HG03175 (cell line): ENCODE data around the gene SYT11.
A peak's percentile ranks its signal among the peaks of the same experiment; 100 is the strongest.
"Not testable (repeated sequence)": the region's sequence is repeated elsewhere in the genome, so short reads cannot be mapped to it uniquely, and the experiment has no call there.

ENCODE experiments used
- ATAC-seq: cut with Tn5 transposase; IDR thresholded peaks from one replicate; pipeline ENCODE4 v1.9.1; 2021; ENCODE audit warnings: mild to moderate bottlenecking, moderate library complexity; ENCODE audit not compliant: unreplicated experiment

Gene SYT11

DNA sequence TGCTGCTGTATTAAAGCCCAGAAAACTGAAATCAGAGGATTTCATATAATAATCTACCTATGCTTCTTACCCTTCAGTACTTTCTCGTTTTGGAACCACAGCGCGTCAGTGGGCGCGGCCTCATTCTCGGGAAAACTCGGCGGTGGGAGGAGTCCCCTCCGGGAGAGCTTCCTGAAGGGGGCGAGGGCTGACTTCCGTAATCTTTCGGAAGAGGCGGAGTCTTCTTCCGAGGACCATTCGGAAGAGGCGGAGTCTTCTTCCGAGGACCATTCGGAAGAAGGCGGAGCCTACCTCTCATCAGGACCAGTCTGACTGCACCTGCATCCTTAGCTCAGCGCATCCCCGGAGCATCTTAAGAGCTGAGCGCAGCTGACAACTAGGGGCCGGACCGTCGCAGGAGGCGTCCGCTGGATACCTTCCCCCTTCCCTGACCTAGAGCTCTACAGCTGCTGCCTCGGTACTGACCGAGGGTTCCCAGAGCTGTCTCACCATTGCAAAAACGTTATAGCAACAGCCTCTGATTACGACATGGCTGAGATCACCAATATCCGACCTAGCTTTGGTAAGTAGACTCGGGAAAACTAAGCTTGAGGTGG lies at the start of gene SYT11:
TSS of gene SYT11 (plus strand) at position 334 of the 596 bp plus-strand sequence. CDS start at position 529, 195 bp downstream.
- peak; percentile 63 for ATAC-seq

DNA sequence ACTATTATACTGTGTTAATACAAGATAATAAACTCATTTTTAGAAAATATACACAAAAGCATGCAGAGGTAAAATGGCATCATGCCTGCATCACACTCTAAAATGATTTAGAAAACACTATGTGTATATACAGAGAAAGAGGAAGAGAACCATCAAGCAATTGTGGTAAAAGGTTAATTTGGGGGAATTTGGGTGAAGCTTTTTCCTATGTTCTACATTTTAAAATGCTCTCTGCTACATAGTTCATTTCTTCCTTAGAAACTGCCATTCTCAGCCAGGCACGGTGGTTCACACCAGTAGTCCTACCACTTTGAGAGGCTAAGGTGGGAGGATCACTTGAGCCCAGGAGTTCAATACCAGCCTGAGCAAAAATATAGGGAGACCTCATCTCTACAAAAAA lies 46.5 kb upstream of the SYT11 start:
- no peak for ATAC-seq

DNA sequence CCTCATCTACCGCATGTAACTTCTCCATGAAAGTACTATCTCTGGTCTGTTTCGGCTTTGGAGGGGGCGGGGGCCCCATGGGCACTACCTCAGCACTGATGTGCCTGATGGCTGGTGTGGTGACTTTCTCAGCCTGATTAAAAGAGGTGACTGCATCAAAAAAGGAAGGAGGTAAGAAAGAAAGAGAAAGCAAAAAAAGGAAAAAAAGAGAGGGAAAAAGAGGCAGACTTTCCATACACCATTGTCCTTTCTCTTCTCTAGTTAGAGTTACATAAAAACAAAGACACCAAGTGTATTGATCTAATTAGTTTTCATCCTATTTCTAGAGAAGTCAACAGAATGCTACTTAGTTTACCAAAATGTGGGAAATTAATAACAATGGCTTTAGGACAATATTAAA lies 45.7 kb upstream of the SYT11 start:
- ATAC-seq: no peak

- no peak for ATAC-seq
Observed at GRCh38 chr1:155816351-155816750, 43.0 kb upstream of the SYT11 start.

GRCh38 chr1:155827450-155827849 lies 31.9 kb upstream of the SYT11 start:
- no peak for ATAC-seq

- ATAC-seq: no peak
Observed at GRCh38 chr1:155831279-155831976, 27.9 kb upstream of the SYT11 start.

- ATAC-seq: no peak
Observed at GRCh38 chr1:155833665-155834295, 25.6 kb upstream of the SYT11 start.

DNA sequence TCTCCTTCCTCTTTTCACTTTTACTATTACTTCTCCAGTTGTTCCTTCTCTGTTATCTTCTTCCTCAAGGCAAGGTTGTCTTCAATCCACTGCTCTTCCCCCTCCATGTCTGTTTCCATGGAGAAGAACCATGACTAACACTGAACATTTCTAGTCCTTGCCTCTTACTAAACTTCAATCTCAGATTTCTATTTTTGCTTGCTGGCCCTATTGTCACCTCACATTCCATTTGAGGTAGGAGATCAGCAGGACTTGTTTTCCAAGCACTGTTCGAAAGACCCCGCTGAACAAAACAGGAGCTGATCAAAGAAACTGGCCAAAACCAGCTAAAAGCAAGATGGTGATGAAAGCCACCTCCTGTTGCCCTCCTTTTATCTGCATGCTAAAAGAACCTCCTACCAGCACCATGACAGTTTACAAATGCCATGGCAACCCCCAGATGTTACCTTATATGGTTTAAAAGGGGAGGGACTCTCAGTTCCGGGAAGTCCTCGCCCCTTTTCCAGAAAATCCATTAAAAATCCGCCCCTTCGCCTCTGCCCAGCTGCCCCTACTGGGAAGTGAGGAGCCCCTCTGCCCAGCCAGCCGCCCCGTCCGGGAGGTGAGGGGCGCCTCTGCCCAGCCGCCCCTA lies 25.0 kb upstream of the SYT11 start:
- no peak for ATAC-seq

GRCh38 chr1:155834927-155835399 lies 24.4 kb upstream of the SYT11 start:
- not testable (repeated sequence) for ATAC-seq

DNA sequence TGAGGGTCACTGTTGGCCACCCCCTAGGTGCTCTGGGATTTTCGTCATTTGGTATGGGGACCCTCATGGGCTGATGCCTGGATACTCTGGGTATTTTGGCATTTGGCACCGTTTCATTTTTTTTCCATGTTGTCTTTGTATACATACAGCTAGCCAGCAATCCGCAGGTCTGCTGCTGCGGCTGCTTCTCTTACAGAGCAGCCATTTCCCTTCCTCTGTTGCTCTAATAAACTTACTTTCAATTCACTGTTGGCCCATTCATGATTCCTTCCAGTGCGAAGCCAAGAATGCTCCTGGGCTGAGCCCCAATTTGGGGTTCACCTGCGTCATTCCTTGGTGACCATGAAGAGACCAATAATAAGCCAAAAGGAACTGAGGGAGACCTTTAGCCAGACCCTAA lies 23.8 kb upstream of the SYT11 start:
- ATAC-seq: no peak

DNA sequence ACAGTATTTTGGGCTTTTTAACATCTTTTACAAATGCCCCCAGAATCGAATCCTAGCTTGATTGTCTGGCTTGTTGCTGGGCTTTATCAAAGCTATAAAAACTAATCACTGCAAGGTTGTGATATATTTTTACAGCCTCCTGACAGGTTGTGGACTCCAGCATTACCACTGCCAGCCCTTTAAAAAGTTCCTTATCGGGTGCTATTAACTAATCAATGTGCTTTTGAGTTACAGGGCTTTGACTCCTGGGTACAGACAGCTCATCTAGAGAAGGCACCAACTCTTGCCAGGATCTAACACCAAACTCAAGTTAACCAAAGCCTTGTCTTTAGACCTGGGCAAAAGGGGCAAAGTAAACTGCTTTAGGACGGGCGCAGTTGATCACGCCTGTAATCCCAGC lies 19.0 kb upstream of the SYT11 start:
- ATAC-seq: no peak

- no peak for ATAC-seq
Observed at GRCh38 chr1:155844860-155845421, 14.4 kb upstream of the SYT11 start.

DNA sequence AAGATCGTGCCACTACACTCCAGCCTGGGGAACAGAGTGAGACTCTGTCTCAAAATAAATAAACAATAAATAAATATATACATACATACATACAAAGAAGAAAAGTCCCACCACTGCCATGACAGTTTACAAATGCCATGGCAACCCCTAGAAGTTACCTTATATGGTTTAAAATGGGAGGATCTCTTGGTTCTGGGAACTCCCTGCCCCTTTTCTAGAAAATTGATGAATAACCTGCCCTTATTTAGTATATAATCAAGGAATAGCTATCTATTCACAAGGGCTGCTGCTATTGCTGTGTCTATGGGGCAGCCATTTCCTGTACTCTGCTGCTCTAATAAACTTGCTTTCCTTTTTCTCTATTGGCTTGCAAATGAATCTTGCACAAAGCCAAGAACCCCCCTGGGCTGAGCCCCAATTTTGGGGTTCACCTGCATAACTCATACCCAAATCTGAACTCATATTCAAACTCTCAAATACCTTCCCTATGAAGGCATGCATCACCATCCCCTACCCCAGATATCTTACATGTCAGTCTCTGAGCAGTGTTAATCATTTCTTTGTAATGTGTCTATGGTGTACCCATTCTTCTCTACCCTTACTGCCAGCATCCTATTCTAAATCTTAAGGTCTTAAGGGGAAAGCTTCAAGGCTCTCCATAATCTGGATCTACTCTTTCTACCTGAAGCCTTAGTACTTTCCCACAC lies 11.4 kb upstream of the SYT11 start:
- ATAC-seq: no peak

GRCh38 chr1:155850345-155850744 lies 9.0 kb upstream of the SYT11 start:
- ATAC-seq: no peak

DNA sequence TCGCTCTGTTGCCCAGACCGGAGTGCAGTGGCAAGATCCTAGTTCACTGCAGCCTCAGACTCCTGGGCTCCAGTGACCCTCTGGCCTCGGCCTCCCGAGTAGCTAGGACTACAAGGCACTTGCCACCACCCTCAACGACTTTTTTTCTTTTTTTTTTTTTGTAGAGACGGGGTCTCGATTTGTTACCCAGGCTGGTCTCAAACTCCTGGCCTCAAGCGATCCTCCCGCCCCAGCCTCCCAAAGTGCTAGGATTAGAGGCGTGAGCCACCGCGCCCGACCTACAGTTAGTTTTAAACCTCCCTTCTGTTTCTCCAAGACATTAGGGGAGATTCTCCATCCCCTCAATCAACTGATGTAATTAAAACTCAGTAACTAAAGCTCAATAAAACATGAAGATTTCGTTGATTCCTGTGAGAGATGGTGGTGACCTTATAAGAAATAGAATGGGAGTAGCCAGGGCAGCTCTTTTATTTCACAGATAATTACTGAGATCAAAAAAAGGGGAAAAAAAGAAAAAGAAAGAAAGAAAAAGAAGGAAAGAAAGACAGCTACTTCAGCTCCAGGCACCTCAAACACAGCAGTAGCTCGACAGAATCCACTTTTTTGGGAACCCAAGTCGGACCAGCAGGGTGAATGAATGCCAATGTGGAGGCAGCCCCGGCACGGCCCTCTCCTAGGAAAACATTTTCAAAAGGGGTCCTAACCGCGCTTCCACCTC lies 3.0 kb upstream of the SYT11 start:
- no peak for ATAC-seq

DNA sequence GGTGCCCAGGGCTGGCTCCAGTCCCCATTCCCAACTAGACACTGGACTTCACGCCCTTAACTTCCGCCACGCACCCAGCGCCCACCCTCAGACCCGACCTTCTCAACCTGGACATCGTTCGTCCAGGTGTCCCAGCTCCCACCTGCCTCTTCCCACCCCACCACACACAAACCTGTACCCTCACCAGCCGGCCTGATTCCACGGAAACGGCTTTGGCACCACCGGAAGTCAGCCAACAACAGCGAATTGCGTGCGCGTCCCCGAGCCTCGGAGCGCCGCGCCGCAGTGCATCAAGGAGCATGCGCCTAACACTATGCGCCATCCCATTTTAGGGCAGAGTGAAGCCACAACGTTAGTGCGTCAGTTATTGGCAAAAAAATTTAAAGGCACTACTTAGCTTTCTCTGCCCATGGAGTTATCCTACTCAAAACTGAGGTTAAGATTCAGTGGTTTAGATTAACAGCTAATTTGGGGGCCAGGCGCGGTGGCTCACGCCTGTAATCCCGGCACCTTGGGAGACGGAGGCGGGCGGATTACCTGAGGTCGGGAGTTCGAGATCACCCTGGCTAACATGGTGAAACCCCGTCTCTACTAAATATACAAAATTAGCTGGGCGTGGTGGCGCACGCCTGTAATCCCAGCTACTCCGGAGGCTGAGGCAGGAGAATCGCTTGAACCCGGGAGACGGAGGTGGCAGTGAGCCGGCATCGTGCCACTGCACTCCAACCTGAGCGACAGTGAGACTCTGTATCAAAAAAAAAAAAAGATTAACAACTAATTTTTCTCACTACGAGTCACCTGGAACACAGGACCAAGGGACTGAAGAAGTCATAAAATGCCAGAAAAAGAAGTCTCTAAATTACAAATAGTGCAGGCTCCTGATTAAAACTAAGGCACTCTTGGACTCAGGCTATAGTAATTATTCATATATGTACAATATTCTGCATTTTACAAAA lies 2.1 kb upstream of the SYT11 start, which contains the start of gene GON4L:
TSS of gene GON4L (minus strand) at position 240 of the 956 bp plus-strand sequence. CDS start 3,434 bp downstream, outside the sequence.
- peak; percentile 49 for ATAC-seq

- no peak for ATAC-seq
Observed at GRCh38 chr1:155858800-155859233, 550 bp upstream of the SYT11 start.
